Stimulated activated CD8-positive, alpha-beta memory T cell treated with anti-CD3 and anti-CD28 coated beads, Interleukin-4, amount 100 ng/mL, for 4 hours (primary cell): ENCODE results near the gene RNF123.

Experiments
- DNase-seq, 2 donors: peaks; one replicate each; pipeline ENCODE4 v3.0.0-alpha.2; 2020; ENCODE audit warnings: low read depth in 2 of 2, low spot score in 1 of 2

RNF123 gene

DNA sequence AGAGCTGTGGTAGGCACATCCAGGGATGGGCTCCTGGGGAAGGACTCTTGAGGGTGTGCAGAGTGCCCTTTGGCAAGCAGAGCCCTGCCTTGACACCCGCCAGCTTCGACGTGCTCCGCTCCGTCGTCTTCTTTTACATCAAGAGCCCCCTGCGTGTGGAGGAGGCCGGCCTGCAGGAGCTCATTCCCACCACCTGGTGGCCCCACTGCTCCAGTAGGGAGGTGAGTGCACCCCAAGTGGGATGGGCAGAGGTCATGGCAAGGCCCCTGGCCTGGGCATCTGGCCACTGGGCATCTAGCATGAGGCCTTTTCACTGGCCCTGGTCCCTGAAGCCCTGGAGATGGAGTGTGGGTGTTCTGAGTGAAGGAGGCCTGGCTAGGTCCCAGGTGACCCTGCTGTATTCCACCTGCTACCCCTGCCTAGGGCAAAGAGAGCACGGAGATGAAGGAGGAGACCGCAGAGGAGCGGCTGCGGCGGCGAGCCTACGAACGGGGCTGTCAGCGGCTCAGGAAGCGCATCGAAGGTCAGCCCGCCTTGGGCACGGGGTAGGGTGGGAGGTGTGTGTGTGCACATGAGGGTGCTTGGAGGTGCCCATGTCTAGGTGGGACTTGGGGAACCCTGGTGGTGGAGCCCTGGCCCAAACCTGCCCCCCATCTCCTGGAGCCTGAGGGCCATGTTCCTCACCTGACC lies 12.2 kb downstream of the RNF123 start:
- DNase-seq = no peak

DNA sequence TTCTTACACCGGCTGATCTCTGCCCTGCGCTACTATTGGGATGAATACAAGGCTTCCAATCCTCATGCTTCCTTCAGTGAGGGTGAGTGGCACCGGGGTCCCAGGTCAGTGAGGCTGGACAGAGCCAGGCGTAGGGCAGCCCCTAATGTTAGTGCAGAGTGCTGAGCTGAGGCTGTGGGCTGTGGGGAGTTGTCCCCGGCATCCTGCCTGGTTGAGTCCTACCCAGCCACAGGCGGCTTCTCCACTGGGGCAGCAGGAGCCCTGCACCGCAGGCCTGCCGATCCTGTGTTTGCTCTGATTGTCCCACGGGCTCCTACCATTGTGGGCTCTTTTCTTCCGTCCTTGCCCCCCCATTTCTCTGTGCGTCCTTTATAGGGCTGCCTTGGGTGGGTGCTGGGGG lies 13.3 kb downstream of the RNF123 start:
- no peak for DNase-seq

DNA sequence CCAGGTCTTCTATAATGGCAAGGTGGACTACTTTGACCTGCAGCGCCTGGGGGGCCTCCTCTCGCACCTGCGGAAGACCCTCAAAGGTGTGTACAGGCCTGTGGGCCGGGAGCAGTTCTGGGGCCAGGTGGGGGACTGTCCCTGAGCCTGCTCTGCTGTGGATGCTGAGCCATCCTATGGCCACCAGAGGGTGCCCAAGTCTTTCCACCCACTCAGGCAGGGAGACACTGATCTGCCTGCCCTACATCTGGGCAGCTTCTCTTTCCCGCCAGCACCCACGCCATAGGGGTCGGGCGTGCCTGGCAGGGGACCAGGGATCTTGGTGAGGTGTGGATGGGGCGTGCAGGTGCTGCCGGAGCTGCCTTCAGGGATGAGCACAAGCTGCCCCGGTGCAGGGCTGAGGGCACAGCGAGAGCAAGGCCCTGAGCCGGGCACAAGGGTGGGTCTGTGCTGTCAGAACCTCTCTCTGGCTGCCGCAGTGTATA lies 14.1 kb downstream of the RNF123 start:
- DNase-seq = peak in 1 of 2 donors; percentile 38

DNA sequence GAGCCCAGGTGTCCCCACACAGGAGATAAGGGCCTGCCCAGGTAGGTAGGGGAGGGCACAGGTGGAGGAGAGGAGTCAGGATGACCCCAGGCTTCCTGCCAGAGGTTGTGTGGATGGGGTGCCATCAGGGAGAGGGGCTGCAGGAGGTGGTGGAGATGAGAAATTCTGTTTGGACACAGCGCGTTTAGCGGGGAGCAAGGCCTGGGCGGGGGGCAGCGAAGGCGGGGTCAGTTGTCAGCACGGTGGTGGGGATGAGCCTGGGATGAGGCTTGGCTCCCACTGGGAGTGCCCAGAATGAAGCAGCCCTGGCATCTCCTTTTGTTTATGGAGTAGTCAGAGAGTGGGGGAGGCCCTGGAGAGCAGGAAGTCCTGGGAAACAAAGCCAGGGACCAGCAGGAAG lies 14.6 kb downstream of the RNF123 start:
- DNase-seq = no peak

DNA sequence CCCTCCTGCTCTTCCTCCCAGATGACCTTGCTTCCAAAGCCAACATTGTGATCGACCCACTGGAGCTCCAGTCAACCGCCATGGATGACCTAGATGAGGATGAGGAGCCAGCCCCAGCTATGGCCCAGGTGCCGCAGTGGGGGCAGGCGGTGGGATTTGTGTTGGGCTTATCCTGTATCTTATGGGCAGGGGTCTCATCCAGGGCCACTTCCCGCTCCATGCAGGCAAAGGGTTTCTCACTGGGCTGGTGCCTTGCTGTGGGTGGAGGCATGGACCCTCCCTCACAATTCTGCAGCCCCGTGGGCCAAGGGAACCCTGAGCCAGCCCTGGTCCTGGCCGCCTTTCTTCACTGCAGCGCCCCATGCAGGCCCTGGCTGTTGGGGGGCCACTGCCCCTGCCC lies 15.3 kb downstream of the RNF123 start:
- DNase-seq = no peak

DNA sequence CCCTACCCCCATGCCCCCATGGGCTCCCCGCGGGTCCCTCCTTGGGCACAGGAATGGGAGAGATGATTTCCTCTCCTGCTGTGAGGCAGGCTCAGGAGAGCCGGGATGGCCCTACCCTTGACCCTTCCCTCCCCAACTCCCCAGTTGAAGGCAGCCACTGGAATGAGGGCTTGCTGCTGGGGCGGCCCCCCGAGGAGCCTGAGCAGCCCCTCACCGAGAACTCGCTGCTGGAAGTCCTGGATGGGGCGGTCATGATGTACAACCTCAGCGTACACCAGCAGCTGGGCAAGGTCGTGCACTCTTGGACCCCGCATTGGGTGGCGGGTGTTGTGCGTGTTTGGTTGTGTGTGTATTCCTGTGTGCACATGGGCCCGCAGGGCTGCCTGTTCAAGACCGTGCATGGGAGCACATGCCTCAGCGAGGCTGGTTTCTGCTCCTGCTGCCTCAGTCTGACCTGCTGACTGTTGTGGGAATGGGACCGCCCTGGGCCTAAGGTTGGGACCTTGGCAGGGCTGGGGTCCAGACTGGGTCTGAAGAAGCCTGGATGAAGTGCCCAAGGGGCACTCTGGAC lies 16.1 kb downstream of the RNF123 start:
- no peak for DNase-seq

DNA sequence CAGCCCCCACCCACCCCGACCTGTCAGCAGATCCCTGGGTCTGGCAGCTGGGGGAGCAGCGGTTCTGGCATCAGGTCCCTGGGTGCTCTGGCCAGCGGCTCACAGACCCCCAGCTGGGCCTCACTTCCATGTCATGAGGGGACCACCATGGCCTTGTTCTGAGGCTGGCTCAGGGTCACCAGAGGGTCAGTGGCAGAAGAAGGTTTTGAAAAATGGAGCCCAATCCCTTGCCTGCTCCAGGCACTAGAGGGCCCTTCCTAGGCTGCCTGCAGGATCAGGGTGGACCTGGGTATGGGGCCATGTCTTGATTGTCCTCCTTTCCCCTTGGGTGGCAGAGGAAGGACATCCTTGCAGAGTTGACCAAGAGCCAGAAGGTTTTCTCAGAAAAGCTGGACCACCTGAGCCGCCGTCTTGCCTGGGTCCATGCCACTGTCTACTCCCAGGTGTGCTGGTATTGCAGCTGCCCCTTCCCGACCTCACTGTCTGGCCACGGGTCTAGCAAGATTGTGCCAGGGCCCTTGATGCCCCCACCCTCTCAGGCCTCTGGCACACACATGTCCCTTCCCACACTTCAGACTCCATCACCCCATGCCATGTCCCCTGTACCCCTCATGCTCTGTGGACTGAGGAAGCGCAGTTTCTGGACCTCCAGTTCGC lies 17.2 kb downstream of the RNF123 start:
- DNase-seq = no peak

DNA sequence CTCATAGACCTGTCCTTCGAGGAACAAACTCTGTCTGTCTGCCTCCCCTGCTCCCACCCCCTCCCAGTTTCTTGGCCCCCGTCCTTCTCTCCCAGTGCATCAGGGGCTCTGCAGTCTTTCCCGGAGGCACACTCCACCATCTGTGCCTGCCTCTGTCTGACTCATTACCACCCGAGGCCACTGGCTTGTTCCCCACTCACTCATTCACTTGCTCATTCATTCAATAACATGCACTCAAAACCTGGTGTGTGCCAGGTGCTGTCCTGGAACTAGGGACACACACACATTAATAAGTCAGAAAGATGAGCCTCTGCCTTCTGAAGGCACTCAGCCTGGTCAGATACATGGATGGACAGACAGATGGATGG lies 17.7 kb downstream of the RNF123 start:
- DNase-seq = no peak

DNA sequence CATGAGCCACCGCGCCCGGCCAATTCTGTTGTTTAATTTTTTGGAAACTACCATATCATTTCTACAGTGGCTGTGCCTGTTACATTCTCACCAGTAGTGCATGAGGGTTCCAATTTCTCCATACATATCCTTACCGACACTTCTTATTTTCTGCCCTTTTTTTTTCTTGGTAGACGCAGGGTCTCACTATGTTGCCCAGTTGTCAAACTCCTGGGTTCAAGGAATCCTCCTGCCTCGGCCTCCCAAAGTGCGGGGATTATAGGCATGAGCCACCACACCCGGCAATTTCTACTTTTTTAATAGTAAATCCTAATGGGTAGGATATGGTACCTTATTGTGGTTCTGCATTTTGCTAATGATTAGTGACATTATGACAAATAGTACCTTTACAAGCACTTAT lies 20.5 kb downstream of the RNF123 start:
- DNase-seq = no peak

DNA sequence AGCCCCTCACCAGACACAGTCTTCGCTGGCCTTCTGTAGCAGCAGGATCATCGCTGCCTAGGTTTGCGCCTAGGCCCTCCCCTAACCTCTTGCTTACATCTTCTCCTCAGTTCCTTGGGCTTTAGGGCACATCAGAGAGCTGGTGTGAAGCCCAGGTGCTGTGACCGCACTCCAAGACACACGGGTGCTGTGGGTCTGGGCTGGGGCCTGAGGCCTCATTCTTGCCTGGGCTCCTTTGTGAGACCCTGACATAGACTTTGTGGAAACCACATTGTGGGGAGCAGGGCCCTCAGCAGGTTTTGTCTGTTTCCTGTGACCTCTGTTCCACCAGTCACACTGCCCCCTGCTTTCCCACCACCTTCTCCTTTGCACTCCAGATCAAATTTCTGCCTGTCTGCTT lies 22.1 kb downstream of the RNF123 start:
- no peak for DNase-seq

DNA sequence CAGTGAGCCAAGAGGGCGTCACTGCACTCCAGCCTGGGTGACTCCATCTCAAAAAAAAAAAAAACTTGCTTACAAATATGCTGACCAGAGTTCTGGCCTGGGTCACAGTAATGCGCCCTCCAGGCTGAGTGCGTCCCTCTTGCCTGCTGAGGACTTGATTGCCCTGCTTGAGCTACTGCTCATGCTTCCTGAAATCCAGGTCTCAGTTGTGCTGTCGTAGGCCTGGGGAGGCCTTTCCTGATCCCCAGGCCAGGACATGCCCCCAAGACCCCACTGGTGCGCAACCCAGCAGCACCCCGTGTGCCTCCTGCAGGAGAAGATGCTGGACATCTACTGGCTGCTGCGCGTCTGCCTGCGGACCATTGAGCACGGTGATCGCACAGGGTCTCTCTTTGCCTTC lies 22.8 kb downstream of the RNF123 start:
- no peak for DNase-seq

DNA sequence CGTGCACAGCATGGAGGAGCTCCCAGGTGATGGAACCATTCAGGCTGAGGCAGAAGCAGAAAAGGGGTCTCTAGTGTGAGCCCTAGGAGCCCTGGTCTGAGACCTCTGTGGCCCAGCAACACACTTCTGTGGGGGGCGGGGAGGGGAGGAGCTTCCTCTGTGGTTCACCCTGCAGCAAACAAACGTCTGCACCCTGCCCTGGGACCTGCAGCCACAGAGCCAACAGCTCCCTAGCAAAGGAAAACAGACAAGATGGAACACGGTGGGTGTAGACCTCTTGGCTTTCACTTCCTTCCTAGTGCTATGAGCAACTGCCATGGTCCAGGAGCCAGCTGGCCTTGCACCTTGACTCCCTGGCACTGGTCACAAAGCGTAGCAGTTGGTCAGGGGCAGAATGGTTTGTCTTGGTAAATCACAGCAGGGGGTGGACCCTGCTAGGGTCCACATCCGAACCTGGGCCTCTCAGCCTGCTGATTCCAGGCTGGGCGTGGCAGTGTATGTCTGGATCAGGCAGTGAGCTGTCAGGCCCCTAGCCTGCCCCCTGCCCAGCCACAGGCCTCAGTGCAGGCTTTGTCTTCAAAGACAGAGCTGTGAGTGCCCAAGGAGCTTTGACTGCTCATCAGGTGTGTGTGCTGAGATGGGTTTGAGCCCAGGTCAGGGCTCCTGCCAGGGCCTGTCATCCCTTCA lies 23.4 kb downstream of the RNF123 start:
- DNase-seq = no peak

DNA sequence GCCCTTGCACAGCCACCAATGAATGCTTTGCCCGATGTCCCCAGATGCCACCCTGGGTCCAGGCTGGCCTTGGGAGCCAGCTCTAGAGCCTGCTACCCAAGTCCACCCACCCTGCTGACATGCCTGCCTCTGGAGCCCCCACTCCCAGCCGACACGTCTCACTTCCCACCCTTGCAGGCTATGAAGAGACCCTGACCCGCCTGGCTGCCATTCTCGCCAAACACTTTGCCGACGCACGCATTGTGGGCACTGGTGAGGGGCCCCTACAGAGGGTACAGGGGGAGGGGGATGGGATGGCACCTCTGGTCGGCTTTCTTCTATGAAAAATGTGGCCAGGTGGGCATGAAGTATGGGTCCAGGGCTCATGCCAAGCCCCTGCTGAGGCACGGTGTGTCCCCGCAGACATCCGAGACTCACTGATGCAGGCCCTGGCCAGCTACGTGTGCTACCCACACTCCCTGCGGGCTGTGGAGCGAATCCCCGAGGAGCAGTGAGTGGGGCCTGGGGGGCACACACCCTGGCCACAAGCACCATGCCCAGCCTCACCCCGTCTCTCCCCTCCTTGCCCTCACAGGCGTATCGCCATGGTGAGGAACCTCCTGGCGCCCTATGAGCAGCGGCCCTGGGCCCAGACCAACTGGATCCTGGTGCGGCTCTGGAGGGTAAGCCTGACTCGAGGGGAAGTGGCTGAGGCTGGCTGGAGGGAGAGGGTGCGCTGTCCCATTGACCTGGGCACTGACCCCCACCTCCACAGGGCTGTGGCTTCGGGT lies 24.2 kb downstream of the RNF123 start:
- no peak for DNase-seq

DNA sequence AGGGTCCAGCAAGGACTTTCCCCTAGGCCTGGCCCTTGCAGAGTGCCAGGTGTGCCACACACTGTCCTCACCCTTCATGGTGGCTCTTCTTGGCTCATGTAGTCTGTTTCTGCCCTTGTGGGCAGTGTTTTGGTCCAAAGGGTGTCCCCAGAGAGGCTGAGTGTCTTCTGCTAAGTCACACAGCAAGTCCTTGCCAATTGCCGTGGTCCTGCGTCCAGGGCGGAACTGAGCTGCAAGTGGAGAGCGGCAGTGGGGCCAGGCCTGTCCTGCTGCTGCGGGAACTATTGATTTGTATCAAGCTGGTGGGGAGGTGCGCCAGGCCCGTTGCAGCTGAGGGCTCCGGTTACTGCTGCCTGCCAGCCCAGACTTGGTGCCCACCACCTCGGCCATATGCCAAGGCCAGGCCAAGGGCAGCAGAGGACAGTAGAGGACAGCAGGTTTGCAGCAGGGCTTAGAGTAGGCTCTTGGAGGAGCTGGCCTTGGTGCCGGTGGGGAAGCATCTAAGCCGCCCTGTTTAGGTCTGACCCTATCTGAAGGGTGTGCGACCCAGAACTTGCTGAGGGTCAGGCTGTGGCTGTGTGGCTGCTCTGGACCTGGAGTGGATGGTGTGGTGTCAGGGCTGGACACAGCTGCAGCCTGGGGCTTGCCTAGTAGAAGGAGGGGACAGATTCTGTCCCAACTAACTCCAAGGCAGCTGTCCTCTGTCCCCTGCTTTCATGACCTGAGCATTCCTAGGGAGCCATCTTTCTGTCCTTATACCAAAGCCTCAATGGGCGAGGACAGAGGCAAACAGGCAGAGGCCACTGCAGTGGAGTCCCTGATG lies 25.6 kb downstream of the RNF123 start:
- no peak for DNase-seq

DNA sequence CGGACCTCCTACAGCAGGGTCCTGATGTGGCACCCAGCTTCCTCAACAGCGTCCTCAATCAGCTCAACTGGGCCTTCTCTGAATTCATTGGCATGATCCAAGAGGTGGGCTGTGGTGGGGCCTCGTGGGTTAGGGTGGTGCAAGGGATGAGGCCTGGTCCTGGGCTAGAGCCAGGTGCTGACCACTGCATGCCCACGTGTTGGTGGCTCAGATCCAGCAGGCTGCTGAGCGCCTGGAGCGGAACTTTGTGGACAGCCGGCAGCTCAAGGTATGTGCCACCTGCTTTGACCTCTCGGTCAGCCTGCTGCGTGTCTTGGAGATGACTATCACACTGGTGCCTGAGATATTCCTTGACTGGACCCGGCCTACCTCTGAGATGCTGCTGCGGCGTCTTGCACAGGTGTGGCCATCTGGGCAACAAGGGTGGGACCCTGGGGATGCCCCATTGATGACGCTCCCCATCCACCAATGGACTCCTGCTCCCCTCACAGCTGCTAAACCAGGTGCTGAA lies 26.3 kb downstream of the RNF123 start:
- DNase-seq = no peak

DNA sequence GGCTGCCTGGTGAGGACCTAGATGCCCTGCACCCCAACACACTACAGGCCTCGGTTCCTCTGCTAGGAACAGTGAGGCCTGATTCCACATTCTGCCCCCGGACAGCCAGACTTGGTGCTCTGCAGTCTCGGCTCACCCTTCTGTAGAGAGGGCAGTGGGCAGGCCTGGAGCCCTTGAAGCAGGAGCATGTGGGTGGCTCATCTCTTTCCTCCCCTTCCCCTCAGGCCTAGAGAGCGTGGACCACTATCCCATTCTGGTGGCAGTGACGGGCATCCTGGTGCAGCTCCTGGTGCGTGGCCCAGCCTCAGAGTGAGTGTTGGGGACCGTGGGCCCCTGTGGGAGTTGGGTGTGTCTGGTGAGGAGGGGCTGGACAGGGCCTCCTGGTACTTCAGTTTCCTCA lies 26.8 kb downstream of the RNF123 start:
- DNase-seq = no peak

DNA sequence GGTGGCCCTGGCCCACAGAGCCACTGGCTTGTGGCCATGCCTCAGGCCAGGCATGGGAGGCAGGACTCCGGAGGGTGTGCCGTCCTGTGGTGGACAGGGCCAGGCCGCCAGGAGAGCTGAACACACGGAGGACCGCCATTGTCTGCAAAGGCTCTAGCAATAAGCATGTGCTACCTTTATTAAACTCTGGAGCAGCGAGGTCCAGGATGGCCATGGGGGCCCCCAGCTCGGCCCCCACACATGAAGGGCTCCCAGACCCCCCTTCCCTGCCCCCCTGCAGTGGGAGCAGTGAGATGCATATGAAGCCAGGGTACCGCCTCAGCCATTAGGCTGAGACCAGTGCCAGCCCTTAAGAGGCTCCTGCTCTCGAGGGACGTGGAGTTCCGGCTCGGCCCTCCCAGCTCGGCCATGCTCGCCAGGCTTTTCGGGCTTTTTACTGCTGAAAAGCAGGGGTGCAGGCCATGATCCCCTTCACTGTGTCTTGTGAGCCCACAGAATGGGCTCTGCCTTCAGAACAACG lies 27.4 kb downstream of the RNF123 start:
- no peak for DNase-seq

DNA sequence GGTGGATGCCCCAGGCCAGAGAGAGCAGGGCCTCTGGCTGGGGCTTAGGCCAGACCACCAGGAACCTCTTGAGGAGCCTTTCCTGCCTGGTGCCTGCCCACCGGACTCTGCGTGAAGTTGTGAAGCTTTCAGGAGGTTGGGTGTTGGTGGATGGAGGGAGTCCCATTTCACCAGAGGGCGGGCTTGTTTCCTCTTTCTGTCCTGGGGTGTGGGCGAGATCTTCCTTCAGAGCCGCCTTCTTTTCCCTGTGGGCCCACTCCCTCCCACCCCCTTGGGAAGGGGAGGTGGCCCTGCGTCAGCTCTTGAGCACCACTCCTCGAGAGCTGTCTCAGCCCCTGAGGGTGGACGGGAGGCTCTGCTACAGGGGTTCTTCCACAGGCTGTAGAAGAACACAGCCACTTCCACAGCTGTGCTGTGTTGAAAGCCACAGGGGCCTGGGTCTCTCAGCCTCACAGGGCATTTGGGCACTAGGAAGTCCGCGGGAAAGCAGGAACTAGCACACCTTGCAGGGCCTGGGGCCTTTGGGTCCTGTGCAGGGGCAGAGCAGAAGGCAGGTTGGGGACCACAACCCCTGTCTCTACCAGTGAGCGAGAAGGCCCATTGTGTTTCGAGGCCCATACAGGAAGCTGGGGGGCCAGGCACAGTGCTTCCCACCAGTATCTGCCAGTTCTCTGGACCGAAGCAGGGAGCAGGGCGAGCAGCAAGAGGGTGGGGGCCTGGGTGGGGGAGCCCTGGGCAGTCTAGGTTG lies 28.0 kb downstream of the RNF123 start:
- no peak for DNase-seq
